Activated CD4-positive, alpha-beta T cell treated with anti-CD3 and anti-CD28 coated beads, Interleukin-2, amount 50 U/mL, for 16 hours (primary cell): ENCODE measurements around the gene PITPNM3.

Source experiments
- DNase-seq: peaks from one replicate; pipeline ENCODE4 v3.0.0-alpha.2; 2020

PITPNM3 gene

DNA sequence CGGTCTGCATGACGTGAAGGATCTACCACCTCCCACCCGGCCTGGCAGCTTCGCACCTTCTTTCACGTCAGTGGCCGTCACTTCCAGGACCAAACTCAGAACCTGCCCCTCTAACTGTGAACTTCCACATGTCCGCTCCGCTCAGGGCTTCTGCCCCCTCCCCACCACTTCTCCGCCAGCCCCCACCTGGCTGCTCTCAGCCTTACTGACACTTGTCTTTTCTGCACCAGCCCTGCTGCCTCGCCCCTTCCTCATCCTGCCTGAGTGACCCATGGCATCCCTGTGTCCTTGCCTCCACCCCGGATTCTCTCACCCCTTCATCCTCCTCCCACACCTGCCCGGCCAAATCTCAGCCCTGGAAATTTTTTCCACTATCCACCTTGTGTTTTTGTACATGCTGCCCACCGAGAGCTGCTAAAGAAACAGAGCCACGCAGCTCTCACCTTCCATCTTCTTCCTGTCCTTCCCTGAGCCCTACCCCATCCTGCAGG lies 97.8 kb downstream of the PITPNM3 start:
- DNase-seq = no peak

- no peak for DNase-seq
These were observed 98.5 kb downstream of the PITPNM3 start for GRCh38 chr17:6457688-6458459.

DNA sequence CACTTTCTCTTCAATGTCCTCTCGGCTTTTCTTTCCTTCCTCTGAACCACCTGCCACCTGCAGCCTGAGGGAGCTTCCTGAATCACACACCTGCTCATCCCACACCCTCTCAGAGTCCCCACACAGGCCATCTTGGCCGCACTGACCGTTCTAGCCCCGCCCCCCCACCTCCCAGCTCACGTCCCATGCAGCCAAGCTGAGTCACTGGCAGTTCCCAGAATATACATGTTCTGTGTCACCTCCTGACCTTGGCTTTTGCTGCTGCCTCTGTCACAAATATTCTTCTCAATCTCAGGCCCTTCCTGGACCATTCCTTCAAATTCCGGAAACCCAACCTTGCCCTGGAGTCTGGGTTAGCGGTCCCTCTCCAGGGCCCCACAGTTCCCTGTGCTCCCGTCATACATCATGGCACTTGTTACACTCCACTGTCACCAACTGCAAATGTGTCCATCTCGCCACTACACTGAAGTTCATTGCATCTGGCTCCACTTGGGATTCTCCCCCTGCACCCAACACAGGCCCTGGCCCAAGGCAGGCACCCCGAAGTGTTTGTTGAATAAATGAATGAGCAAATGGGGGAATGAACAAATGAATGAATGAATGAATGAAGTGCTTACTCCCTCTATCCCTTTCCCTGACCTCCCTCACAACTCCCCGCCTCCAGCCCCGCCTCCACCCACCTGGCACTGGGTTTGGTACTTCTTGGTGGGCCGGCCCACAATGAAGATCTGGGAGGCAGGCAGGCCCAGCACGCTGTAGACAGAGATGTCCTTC lies 99.3 kb downstream of the PITPNM3 start:
- no peak for DNase-seq

- no peak for DNase-seq
These were observed 100.0 kb downstream of the PITPNM3 start for GRCh38 chr17:6456321-6456720.

- DNase-seq = no peak
These were observed 101.0 kb downstream of the PITPNM3 start for GRCh38 chr17:6455321-6455705.

GRCh38 chr17:6454495-6455320 lies 101.6 kb downstream of the PITPNM3 start:
- DNase-seq = no peak

GRCh38 chr17:6453279-6454024 lies 102.9 kb downstream of the PITPNM3 start:
- no peak for DNase-seq

DNA sequence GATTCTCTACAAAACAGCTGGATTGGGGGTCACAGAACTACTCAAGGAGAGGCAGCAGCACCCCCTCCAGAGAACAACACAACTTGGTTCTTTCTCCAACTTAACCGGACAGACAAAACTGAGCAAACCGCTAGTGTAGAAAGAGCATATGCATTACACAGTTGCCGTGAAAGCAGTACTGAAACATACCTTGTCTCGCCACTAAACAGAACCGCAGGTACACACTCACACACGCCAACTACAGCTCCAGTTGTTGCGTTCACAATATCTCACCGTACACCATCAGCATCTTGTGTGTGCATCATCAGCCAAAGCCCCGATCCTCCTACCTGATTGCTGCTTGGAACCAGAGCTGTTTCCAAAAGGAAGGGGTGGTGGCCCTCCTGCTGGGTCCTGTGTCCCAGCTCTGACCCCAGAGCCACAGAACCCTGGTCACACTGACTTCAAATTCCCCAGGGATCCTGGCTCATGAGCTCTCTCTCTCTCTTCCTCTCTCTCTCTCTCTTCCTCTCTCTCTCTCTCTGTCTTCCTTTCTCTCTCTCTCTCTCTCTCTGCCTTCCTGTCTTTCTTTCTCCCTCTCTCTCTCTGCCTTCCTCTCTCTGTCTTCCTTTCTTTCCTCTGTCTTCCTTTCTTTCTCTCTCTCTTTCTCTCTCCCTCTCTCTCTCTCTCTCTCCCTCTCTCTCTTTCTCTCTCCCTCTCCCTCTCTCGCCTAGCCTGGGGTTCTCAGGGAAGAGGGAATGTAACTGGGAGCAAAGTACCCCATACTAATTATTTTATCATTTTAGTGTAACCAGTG lies 103.7 kb downstream of the PITPNM3 start:
- DNase-seq = no peak

- DNase-seq = no peak
These were observed 105.2 kb downstream of the PITPNM3 start for GRCh38 chr17:6450926-6451832.

DNA sequence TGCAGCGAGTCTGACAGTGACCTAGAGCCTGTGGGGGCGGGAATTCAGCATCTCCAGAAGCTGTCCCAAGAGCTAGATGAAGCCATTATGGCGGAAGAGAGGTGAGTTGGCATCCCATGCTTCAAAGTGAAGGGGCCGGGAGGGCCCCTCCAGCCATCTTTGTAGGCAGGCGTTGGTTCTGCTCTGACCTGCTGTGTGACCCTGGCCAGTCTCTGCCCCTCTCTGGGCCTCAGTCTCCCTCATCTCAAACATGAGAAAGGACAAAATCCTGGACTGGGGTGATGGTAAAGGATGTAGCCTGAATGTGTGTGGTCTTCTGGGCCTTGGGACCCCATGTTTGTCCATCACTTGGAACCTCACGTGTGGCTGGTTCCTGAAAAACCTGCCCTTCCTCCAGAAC lies 107.0 kb downstream of the PITPNM3 start:
- DNase-seq = no peak

GRCh38 chr17:6448473-6448872 lies 107.9 kb downstream of the PITPNM3 start:
- no peak for DNase-seq

GRCh38 chr17:6446516-6447100 lies 109.7 kb downstream of the PITPNM3 start:
- DNase-seq = no peak

DNA sequence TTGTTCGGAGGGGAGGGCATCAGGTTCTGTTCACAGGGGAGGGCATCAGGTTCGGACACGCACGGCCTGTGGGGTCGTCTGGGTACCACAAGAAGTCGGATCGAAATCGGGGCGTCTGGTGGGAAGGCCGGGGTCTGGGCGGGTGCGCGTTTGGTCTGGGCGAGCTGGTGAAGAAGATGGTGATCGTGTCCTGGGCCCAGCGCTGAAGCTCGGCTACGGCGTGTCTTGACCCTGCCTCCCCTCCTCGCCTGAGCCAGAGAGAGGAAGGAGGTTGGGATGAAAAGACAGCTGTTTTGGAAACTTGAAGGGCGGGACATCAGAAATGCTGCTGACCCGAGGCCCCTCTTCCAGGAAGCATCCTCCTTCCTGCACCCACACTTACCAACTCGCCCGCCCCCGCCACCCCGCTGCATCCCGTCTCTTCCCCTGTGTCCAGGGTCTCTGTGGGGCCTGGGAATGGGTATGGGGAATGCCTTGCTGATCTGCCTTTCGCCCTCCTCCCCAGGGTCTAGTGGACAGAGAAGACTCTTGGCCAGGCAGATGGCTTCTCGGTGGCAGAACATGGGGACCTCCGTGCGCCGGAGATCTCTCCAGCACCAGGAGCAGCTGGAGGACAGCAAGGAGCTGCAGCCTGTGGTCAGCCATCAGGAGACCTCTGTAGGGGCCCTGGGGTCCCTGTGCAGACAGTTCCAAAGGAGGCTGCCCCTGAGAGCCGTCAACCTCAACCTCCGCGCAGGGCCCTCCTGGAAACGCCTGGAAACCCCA lies 111.6 kb downstream of the PITPNM3 start:
- DNase-seq = no peak

DNA sequence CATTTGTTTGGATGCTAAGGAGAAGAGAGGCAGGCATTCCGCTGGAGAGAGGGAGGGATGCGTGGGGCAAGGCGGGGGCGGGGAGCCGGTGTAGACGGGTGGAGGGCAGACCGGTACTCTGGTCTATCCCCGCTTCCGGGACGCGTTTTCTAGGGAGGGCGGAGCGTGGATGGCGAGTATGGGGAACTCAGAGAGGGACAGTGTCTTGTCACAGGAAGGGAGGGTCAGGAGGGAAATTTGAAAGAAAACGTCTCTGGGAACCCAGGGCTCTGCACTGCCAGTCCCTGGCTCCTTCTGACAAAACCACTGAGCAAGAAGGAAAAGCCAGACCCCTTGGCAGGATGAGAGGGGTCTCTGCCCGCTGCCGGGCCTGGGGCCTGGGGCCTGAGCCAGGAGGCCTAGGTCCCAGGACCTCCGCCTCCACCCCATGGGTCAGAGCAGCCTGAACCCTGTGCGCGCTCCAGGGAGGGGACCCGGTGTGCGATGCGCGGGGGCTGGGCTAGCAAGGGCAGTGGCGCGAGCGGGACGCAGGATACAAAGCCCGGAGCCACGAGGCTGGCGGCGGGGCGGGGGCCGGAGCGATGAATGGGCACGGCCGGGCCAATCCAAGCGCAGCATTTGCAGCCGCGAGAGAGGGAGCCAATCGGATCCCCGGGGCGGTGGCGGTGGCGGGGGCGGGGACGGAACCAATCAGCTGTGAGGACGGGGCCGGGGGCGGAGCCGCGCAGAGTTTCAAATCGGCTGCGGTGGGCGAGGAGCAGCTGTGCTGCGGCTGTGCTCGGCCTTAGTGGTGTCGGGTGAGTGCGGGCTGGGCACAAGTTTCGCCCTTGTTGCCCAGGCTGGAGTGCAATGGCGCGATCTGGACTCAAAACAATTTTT lies 112.4 kb downstream of the PITPNM3 start, which contains the start of gene PIMREG:
TSS of gene PIMREG (plus strand) at position 764 of the 879 bp plus-strand sequence. CDS start 656 bp downstream, outside the sequence.
- DNase-seq = peak; percentile 93

- DNase-seq = no peak
These were observed 113.6 kb downstream of the PITPNM3 start for GRCh38 chr17:6442775-6443174.

DNA sequence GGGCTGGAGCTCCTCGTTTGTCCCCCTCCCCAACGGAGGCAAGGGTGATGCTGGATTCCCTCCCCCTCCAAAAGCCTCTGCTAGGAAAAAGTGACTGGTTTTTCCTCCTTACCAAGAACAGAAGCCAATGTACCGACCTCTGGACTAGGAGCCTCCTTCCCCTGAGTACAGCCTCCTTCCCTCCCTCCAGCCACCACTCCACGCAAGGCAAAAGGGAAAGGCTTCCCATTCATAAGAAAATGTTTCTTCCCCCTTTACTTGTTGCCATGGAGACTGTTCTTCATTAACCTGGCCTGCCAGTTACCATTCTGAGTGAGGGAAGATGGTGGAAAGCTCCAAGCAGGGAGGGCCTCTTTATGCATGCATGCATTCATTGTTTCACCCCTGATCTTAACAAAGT lies 116.4 kb downstream of the PITPNM3 start:
- no peak for DNase-seq

DNA sequence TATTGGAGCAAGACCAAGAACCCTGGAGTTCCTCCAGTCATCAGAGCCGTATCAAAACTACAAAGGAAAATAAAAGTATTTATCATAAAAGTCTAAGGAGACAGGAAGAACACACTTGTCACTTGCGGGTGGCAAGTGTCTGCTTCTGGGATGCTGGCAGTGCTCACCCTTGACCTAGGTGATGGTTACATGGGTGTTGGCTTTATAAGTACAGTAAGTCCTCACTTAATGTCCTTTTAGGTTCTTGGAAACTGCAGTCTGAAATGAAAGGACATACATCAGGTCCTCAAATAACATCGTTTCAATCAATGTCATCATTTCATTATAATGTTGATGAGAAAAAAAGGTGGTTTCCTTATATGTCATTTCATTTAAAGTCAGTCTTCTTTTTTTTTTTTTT lies 118.4 kb downstream of the PITPNM3 start:
- no peak for DNase-seq

DNA sequence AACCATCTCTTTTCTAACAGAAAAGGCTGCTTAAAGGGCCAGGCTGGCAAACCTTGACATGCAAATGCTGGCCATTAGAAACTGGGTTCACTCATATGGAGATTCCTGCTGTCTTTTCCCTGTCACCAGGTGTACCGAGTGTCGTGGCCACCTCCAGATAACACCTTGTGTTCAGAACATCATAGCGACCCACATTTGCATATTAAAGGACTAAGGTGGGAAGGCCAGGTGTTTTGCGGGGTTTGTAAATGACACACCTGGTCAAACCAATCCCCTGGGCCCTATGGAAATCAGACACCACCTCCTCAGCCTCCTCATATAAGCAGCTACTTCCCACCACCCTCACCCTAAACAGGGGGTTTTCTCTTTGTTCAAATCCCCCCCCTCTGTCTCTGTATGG lies 118.9 kb downstream of the PITPNM3 start:
- no peak for DNase-seq
